K562 (cell line): ENCODE data around the gene SKIC8. TPM values are rescaled to one million over a fixed set of nuclear protein-coding genes. Genes with fewer than 3 reads are reported as not detected.

Experiments
- COPS2 ChIP-seq: fragments of 450-650 bp; conservative IDR thresholded peaks from 2 replicates; pipeline ENCODE4 v1.6.1; 2016; ENCODE audit warnings: mild to moderate bottlenecking, moderate library complexity
- DDX20 ChIP-seq: fragments of 450-650 bp; IDR thresholded peaks from 2 replicates; pipeline ENCODE4 v1.6.1; 2016; ENCODE audit warnings: missing genetic modification characterization, low read depth, mild to moderate bottlenecking, missing compliant biosample characterization, moderate library complexity
- HLTF ChIP-seq: fragments of 450-650 bp; IDR thresholded peaks from 2 replicates; pipeline ENCODE4 v1.6.1; 2016
- IRF1 ChIP-seq: sonication (generic); formaldehyde crosslinking; IDR thresholded peaks from 2 replicates; pipeline ENCODE4 v1.8.0; 2022; ENCODE audit warnings: missing genetic modification reagents, mild to moderate bottlenecking, borderline replicate concordance
- NFIX ChIP-seq: fragments of 250-450 bp; sonication (Bioruptor Pico); IDR thresholded peaks from 2 replicates; pipeline ENCODE4 v1.4.0; 2020; ENCODE audit warnings: low read depth, mild to moderate bottlenecking, moderate library complexity
- POLR2H ChIP-seq: IDR thresholded peaks from 2 replicates; pipeline ENCODE4 v1.6.1; 2016; ENCODE audit warnings: missing genetic modification characterization, low read depth, mild to moderate bottlenecking, control low read depth, missing compliant biosample characterization, moderate library complexity
- REST ChIP-seq, 2 experiments: fragments of 450-650 bp; formaldehyde crosslinking in 1 of 2; IDR thresholded peaks; 2 replicates each; pipeline versions ENCODE4 v1.4.0 to v1.6.1; 2014 to 2020; ENCODE audit warnings: mild to moderate bottlenecking in 2 of 2, borderline replicate concordance in 1 of 2, low read depth in 1 of 2
- ZNF311 ChIP-seq: fragments of 250-450 bp; sonication (Bioruptor Pico); IDR thresholded peaks from 2 replicates; pipeline ENCODE4 v1.4.0; 2020; ENCODE audit warnings: mild to moderate bottlenecking, moderate library complexity
- ZNF696 ChIP-seq: fragments of 250-450 bp; sonication (Bioruptor Pico); conservative IDR thresholded peaks from 2 replicates; pipeline ENCODE4 v1.4.0; 2020; ENCODE audit warnings: mild to moderate bottlenecking, moderate library complexity
- ZNF707 ChIP-seq: fragments of 250-450 bp; sonication (Bioruptor Pico); conservative IDR thresholded peaks from 2 replicates; pipeline ENCODE4 v1.8.0; 2022; ENCODE audit warnings: inconsistent platforms, mild to moderate bottlenecking, moderate library complexity
- ZNF75A ChIP-seq: fragments of 450-650 bp; formaldehyde crosslinking; IDR thresholded peaks from 2 replicates; pipeline ENCODE4 v1.4.0; 2020; ENCODE audit warnings: mild to moderate bottlenecking
- polyA plus RNA-seq, 8 experiments: library from polyadenylated mRNA; depleted of rRNA in 4 of 8; stranded (reverse) in 5 of 8; unstranded in 3 of 8; fragments of >200 nt; fragmentation: Nextera tagmentation in 2 of 8; fragmentation: Illumina TruSeq in 1 of 8; extraction: Ambion mirVana in 2 of 8; extraction: Trizol in 1 of 8; gene quantifications; 2 replicates each; pipeline versions ENCODE4 v1.2.1 to v1.2.3, GENCODE V29; 2011 to 2014; ENCODE audit warnings: inconsistent platforms in 1 of 8, missing spikeins in 1 of 8
- total RNA-seq, 7 experiments: library from RNA; depleted of rRNA in 6 of 7; stranded (reverse); fragments of >200 nt in 6 of 7; fragmentation: Illumina TruSeq in 2 of 7; extraction: Trizol in 2 of 7; gene quantifications; 2 replicates each; pipeline versions ENCODE4 v1.2.1 to v1.2.3, GENCODE V29; 2011 to 2021; ENCODE audit warnings: low replicate concordance in 1 of 7

SKIC8 gene
- total and polyA plus RNA-seq, 9 of the 15 experiments (the other 6 are each of a cell fraction or from before 2014, with no cell fraction given) = 79.5 to 389 (median 146) TPM

GRCh38 chr15:78299101-78299930, at the start of gene SKIC8 (continued):
- peak; percentile 85 for TF ChIP-seq POLR2H
- no peak for TF ChIP-seq ZNF311 (CRISPR knock-in tag)
- TF ChIP-seq ZNF707 = no peak
- TF ChIP-seq REST (IDR thresholded peaks at IDR 0.05; ENCODE audit: borderline replicate concordance) = peak; percentile 43; the same call in 1 of the 2 replicates
- TF ChIP-seq REST (CRISPR knock-in tag; IDR thresholded peaks at IDR 0.05; ENCODE audit: low read depth) = no peak
- no peak for TF ChIP-seq IRF1
- TF ChIP-seq ZNF696 (CRISPR knock-in tag) = no peak
- no peak for TF ChIP-seq NFIX
- no peak for TF ChIP-seq DDX20 (tag)
- TF ChIP-seq COPS2 = no peak
- no peak for TF ChIP-seq ZNF75A (CRISPR knock-in tag)
- no peak for TF ChIP-seq HLTF
